OCI-LY7 (cell line): ENCODE data around the gene ZDHHC14.

ENCODE experiments used
- CTCF ChIP-seq: fragments of 200-600 bp; sonication (generic); conservative IDR thresholded peaks from 2 replicates; pipeline ENCODE4 v1.5.1; 2014; ENCODE audit warnings: mild to moderate bottlenecking, antibody characterized with exemption, low read length, moderate library complexity, mixed read lengths
- EZH2phosphoT487 ChIP-seq: fragments of 200-600 bp; sonication (generic); IDR thresholded peaks from 2 replicates; pipeline ENCODE4 v1.6.1; 2018; ENCODE audit warnings: low read depth, borderline replicate concordance, mild to moderate bottlenecking, mixed run types, antibody characterized with exemption, low read length, moderate library complexity, mixed read lengths

- TF ChIP-seq CTCF (no peak), EZH2phosphoT487 (no peak)
These were observed 337.7 kb downstream of the ZDHHC14 start for GRCh38 chr6:157718503-157719187.
